Stimulated activated CD4-positive, alpha-beta T cell treated with anti-CD3 and anti-CD28 coated beads, Interleukin-12 subunit alpha, Interleukin-12 subunit beta, amount 100 ng/mL, for 24 hours (primary cell): ENCODE data around the gene SNAI3.
A peak's percentile ranks its signal among the peaks of the same experiment; 100 is the strongest.

Experiments
- DNase-seq, 2 experiments: peaks; one replicate each; pipeline ENCODE4 v3.0.0-alpha.2; 2020; ENCODE audit warnings: low read depth in 2 of 2

Gene SNAI3

GRCh38 chr16:88705801-88706228 is 19.5 kb upstream of the SNAI3 start:
- DNase-seq: no peak

- no peak for DNase-seq
These were observed 18.9 kb upstream of the SNAI3 start for GRCh38 chr16:88705076-88705684.

GRCh38 chr16:88703486-88704309 is 17.4 kb upstream of the SNAI3 start:
- peak in 1 of 2 experiments; percentile 66 for DNase-seq

- no peak for DNase-seq
These were observed 16.3 kb upstream of the SNAI3 start for GRCh38 chr16:88702371-88703210.

- no peak for DNase-seq
These were observed 15.5 kb upstream of the SNAI3 start for GRCh38 chr16:88701581-88702370.

- peak; percentile 85 to 95 for DNase-seq
These were observed 14.6 kb upstream of the SNAI3 start for GRCh38 chr16:88700636-88701482.

- no peak for DNase-seq
These were observed 14.0 kb upstream of the SNAI3 start for GRCh38 chr16:88700322-88700635.

GRCh38 chr16:88699180-88699579 is 12.9 kb upstream of the SNAI3 start:
- DNase-seq: no peak

- DNase-seq: no peak
These were observed 12.3 kb upstream of the SNAI3 start for GRCh38 chr16:88698646-88699045.

- no peak for DNase-seq
These were observed 11.7 kb upstream of the SNAI3 start for GRCh38 chr16:88697831-88698615.

- DNase-seq: no peak
These were observed 11.0 kb upstream of the SNAI3 start for GRCh38 chr16:88697116-88697830.

GRCh38 chr16:88696441-88696840 is 10.1 kb upstream of the SNAI3 start:
- no peak for DNase-seq

GRCh38 chr16:88695753-88696152 is 9.4 kb upstream of the SNAI3 start:
- DNase-seq: no peak

- DNase-seq: no peak
These were observed 8.9 kb upstream of the SNAI3 start for GRCh38 chr16:88695218-88695617.

GRCh38 chr16:88694221-88695087 is 8.1 kb upstream of the SNAI3 start:
- DNase-seq: no peak

GRCh38 chr16:88693420-88694177 is 7.3 kb upstream of the SNAI3 start:
- DNase-seq: no peak

- no peak for DNase-seq
These were observed 6.6 kb upstream of the SNAI3 start for GRCh38 chr16:88692861-88693260.
